SK-N-SH treated with all-trans-retinoic acid at 6 μM for 48 hours (cell line): ENCODE measurements around the gene ZSCAN31.

Experiments used
- ATAC-seq: fragments of 200-7000 bp; cut with Tn5 transposase; 3 replicates; pipeline ENCODE4 v1.9.1; 2020; ENCODE audit warnings: mild to moderate bottlenecking, moderate library complexity
- ARNTL ChIP-seq: fragments of 450-650 bp; formaldehyde crosslinking; IDR thresholded peaks from 2 replicates; pipeline ENCODE4 v1.5.0; 2020; ENCODE audit warnings: low read depth, mild to moderate bottlenecking, moderate library complexity, borderline replicate concordance
- BACH2 ChIP-seq: fragments of 250-450 bp; sonication (Bioruptor Pico); IDR thresholded peaks from 2 replicates; pipeline ENCODE4 v1.9.0; 2021; ENCODE audit warnings: mild to moderate bottlenecking, borderline replicate concordance
- CREB5 ChIP-seq: fragments of 250-450 bp; sonication (Bioruptor Pico); IDR thresholded peaks from 2 replicates; pipeline ENCODE4 v1.5.1; 2020; ENCODE audit warnings: low read depth, mild to moderate bottlenecking, moderate library complexity
- CSDC2 ChIP-seq: fragments of 250-450 bp; sonication (Bioruptor Pico); IDR thresholded peaks from 2 replicates; pipeline ENCODE4 v1.5.0; 2020; ENCODE audit warnings: mild to moderate bottlenecking, moderate library complexity
- CSRNP3 ChIP-seq: fragments of 250-450 bp; sonication (Bioruptor Pico); IDR thresholded peaks from 2 replicates; pipeline ENCODE4 v1.5.1; 2021; ENCODE audit warnings: mild to moderate bottlenecking, moderate library complexity
- ESRRG ChIP-seq: fragments of 250-450 bp; sonication (Bioruptor Pico); IDR thresholded peaks from 2 replicates; pipeline ENCODE4 v1.6.1; 2021; ENCODE audit warnings: mild to moderate bottlenecking
- ISL1 ChIP-seq: fragments of 250-450 bp; sonication (Bioruptor Pico); IDR thresholded peaks from 2 replicates; pipeline ENCODE4 v2.1.2; 2022; ENCODE audit warnings: mild to moderate bottlenecking, moderate library complexity
- PATZ1 ChIP-seq: fragments of 250-450 bp; sonication (Bioruptor Pico); IDR thresholded peaks from 2 replicates; pipeline ENCODE4 v1.8.0; 2020; ENCODE audit warnings: mild to moderate bottlenecking, moderate library complexity, borderline replicate concordance
- POU6F1 ChIP-seq: fragments of 250-450 bp; sonication (Bioruptor Pico); IDR thresholded peaks from 2 replicates; pipeline ENCODE4 v1.8.0; 2021; ENCODE audit warnings: low read depth, mild to moderate bottlenecking, moderate library complexity, borderline replicate concordance
- PPARA ChIP-seq: fragments of 250-450 bp; sonication (Bioruptor Pico); IDR thresholded peaks from 2 replicates; pipeline ENCODE4 v1.5.0; 2020; ENCODE audit warnings: mild to moderate bottlenecking, borderline replicate concordance
- RARB ChIP-seq: fragments of 250-450 bp; sonication (Bioruptor Pico); IDR thresholded peaks from 2 replicates; pipeline ENCODE4 v1.8.0; 2021; ENCODE audit warnings: mild to moderate bottlenecking, moderate library complexity
- SNAI2 ChIP-seq: fragments of 250-450 bp; sonication (Bioruptor Pico); IDR thresholded peaks from 2 replicates; pipeline ENCODE4 v1.5.0; 2020; ENCODE audit warnings: mild to moderate bottlenecking, moderate library complexity
- TCF4 ChIP-seq: fragments of 250-450 bp; sonication (Bioruptor Pico); IDR thresholded peaks from 2 replicates; pipeline ENCODE4 v1.8.0; 2021; ENCODE audit warnings: mild to moderate bottlenecking, moderate library complexity, borderline replicate concordance
- TSHZ2 ChIP-seq: fragments of 250-450 bp; sonication (Bioruptor Pico); IDR thresholded peaks from 2 replicates; pipeline ENCODE4 v1.5.0; 2020; ENCODE audit warnings: mild to moderate bottlenecking, moderate library complexity
- ZC3H10 ChIP-seq: fragments of 250-450 bp; sonication (Bioruptor Pico); IDR thresholded peaks from 2 replicates; pipeline ENCODE4 v1.5.1; 2021; ENCODE audit warnings: mild to moderate bottlenecking, moderate library complexity
- ZFP3 ChIP-seq: fragments of 250-450 bp; sonication (Bioruptor Pico); IDR thresholded peaks from 2 replicates; pipeline ENCODE4 v1.5.0; 2020; ENCODE audit warnings: mild to moderate bottlenecking, moderate library complexity
- ZFP30 ChIP-seq: fragments of 450-650 bp; formaldehyde crosslinking; IDR thresholded peaks from 2 replicates; pipeline ENCODE4 v1.5.0; 2022; ENCODE audit warnings: mild to moderate bottlenecking, moderate library complexity
- ZNF565 ChIP-seq: fragments of 450-650 bp; formaldehyde crosslinking; conservative IDR thresholded peaks from 2 replicates; pipeline ENCODE4 v1.5.0; 2020; ENCODE audit warnings: low read depth, mild to moderate bottlenecking, moderate library complexity
- ZNF8 ChIP-seq: fragments of 450-650 bp; formaldehyde crosslinking; IDR thresholded peaks from 2 replicates; pipeline ENCODE4 v1.5.0; 2020; ENCODE audit warnings: mild to moderate bottlenecking, moderate library complexity

The ZSCAN31 gene

DNA sequence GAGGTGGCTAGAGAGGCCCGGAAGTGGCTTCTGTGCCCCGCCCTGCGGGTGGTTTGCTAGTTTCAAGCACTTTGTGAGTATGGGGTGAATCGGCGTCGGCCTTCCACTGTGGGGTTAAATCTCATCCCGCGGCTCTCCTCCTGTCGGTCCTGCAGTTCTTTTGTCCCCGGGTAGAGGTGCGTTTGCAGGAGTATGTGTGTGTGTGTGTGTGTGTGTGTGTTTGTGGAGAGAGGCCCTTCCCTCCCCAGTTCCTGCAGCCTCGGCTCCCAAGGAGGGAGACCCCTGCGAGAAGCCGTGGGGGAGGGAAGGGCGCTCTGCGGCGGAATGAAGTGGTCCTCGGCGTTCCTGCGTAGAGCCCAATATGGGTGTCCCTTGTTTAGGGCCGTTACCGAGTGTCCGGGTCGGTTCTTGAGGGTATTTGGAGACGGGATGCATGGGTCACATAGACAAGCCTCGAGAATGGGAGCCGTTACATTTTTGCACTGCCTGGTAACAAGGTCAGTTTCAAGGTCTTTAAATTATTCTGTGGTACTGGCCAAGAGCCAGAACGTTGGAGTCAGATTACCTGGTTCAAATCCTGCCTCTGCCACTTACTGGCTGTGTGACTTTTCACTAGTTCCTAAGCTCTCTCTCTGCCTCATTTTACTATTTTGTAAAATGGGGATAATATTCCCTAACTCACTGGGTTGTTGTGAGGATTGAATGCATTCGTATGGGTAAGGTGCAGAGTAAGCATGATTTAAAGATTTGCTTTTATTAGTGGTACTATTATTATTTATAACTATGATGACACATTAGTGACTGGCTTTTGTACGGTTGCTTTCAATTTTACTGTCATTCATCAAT is 14.2 kb upstream of the ZSCAN31 start, which contains the start of gene ZKSCAN3 (continued):
- no peak for TF ChIP-seq POU6F1
- TF ChIP-seq PPARA (CRISPR knock-in tag) = no peak
- TF ChIP-seq ZC3H10 (CRISPR knock-in tag) = no peak
- no peak for TF ChIP-seq ZNF8
- TF ChIP-seq ARNTL (CRISPR knock-in tag) = no peak
- no peak for TF ChIP-seq ZFP3
- no peak for TF ChIP-seq RARB (CRISPR knock-in tag)

DNA sequence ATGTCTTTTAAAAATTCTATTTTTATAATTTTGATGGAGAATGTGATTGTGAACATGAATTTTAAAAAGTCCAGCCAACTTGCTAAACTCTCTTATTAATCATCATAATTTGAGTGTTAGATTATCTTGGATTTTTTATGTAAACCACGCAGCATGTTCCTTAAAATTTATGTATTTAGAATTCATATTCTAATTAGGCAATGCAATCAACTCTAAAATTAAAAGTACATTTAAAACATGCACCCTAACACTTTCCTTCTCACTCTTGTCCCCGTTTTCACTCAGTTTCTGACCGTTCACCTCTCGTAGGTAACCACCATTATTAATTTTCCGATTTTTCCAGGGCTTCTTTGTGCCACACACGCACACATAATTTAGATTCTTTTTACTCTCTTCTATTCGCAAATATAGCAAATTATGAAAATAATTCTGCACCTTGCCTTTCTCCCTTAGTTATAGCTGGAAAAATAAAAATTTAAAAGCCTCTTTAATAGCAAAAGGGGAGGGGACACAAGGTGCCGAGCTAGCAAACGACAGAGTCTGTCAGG is 13.5 kb upstream of the ZSCAN31 start:
- peak; percentile 34 for ATAC-seq
- no peak for TF ChIP-seq RARB (CRISPR knock-in tag)
- no peak for TF ChIP-seq CREB5 (CRISPR knock-in tag)
- TF ChIP-seq SNAI2 (CRISPR knock-in tag) = no peak
- no peak for TF ChIP-seq PATZ1 (CRISPR knock-in tag)
- no peak for TF ChIP-seq BACH2

- no peak for ATAC-seq
- TF ChIP-seq SNAI2 (CRISPR knock-in tag) (no peak), CSRNP3 (CRISPR knock-in tag) (no peak), ZC3H10 (CRISPR knock-in tag) (no peak), ESRRG (CRISPR knock-in tag) (no peak), PPARA (CRISPR knock-in tag) (no peak), TSHZ2 (CRISPR knock-in tag) (no peak), CSDC2 (CRISPR knock-in tag) (no peak), CREB5 (CRISPR knock-in tag) (no peak), ZNF565 (CRISPR knock-in tag) (no peak), ZFP30 (no peak), PATZ1 (CRISPR knock-in tag) (no peak), ZFP3 (no peak), ARNTL (CRISPR knock-in tag) (no peak), TCF4 (CRISPR knock-in tag) (no peak), ISL1 (CRISPR knock-in tag) (no peak), POU6F1 (no peak)
These were observed 11.2 kb upstream of the ZSCAN31 start for GRCh38 chr6:28347119-28347518.
